K562 treated with DMSO at 1 percent for 24 hours (cell line): Measurements from ENCODE around the gene LIPF. TPM values are rescaled to one million over a fixed set of nuclear protein-coding genes. Genes with fewer than 3 reads are reported as not detected.

Source experiments
- total RNA-seq: library from RNA; unstranded; fragments of 300-600 nt; gene quantifications from 2 replicates; pipeline ENCODE4 v1.2.3, GENCODE V29; 2022; ENCODE audit warnings: low read depth; ENCODE audit not compliant: insufficient read depth

Gene LIPF
- not detected in 2 replicates for total RNA-seq

GRCh38 chr10:88664142-88664541, at the start of gene LIPF:
Gene LIPF, plus strand, starts transcription at chr10:88664442. Its CDS starts 2,856 bp downstream, at chr10:88667298.

GRCh38 chr10:88705958-88706357, 41.7 kb downstream of the LIPF start, which contains the start of gene LIPK:
Gene LIPK, plus strand, starts transcription at chr10:88706249. Its CDS starts 18,295 bp downstream, at chr10:88724544.

Other genes with a start within 250 kb of the LIPF start
- gene RNLS, start 81.1 kb upstream of the LIPF start, total RNA-seq: 1.3 and 3.0 TPM in 2 replicates
- gene LIPJ, start 77.7 kb upstream of the LIPF start, total RNA-seq: not detected in 2 replicates
- gene LIPK, start 41.8 kb downstream of the LIPF start, total RNA-seq: not detected in 2 replicates
- gene LIPN, start 95.6 kb downstream of the LIPF start, total RNA-seq: not detected in 2 replicates
- not detected in 2 replicates for gene LIPM, start 138.3 kb downstream of the LIPF start, total RNA-seq
- not detected in 2 replicates for gene ANKRD22, start 187.4 kb downstream of the LIPF start, total RNA-seq
- not detected in 2 replicates for gene STAMBPL1, start 215.8 kb downstream of the LIPF start, total RNA-seq